Endothelial cell of hepatic sinusoid (primary cell): ENCODE measurements around the gene TEX19.

Source experiments
- in situ Hi-C: cut with HindIII; loops from 2 replicates; pipeline ENCODE4 v1.10.0; 2017; ENCODE audit warnings: low sequenced_read_pairs

TEX19 gene

GRCh38 chr17:82351254-82351712, 7.8 kb upstream of the TEX19 start:
- in situ Hi-C loops, result no loop called here

GRCh38 chr17:82351713-82352488, 7.1 kb upstream of the TEX19 start:
- in situ Hi-C loops, result no loop called here

- in situ Hi-C loops, result no loop called here
Observed at GRCh38 chr17:82353484-82353883, 5.6 kb upstream of the TEX19 start.

- in situ Hi-C loops, result no loop called here
Observed at GRCh38 chr17:82354804-82355308, 4.2 kb upstream of the TEX19 start.

- in situ Hi-C loops, result no loop called here
Observed at GRCh38 chr17:82355770-82356427, 3.1 kb upstream of the TEX19 start.

GRCh38 chr17:82356845-82357355, 2.1 kb upstream of the TEX19 start:
- in situ Hi-C loops, result no loop called here

- in situ Hi-C loops, result no loop called here
Observed at GRCh38 chr17:82357394-82357793, 1.7 kb upstream of the TEX19 start.

- in situ Hi-C loops, result loop anchor here (5.0 kb wide), 1 partner anchor 58 kb away; the partner anchor contains the start of genes HEXD and OGFOD3
Observed at GRCh38 chr17:82359451-82360074, 516 bp downstream of the TEX19 start.

GRCh38 chr17:82361885-82362633, 3.0 kb downstream of the TEX19 start:
- in situ Hi-C loops, result loop anchor here (5.0 kb wide), 1 partner anchor 55 kb away; the partner anchor contains the start of genes HEXD and OGFOD3

GRCh38 chr17:82365606-82366295, 6.7 kb downstream of the TEX19 start:
- in situ Hi-C loops, result no loop called here

- in situ Hi-C loops, result no loop called here
Observed at GRCh38 chr17:82366749-82367148, 7.7 kb downstream of the TEX19 start.

GRCh38 chr17:82367724-82368524, 8.9 kb downstream of the TEX19 start:
- in situ Hi-C loops, result no loop called here

- in situ Hi-C loops, result no loop called here
Observed at GRCh38 chr17:82369211-82369610, 10.2 kb downstream of the TEX19 start.

GRCh38 chr17:82370471-82371332, 11.7 kb downstream of the TEX19 start:
- in situ Hi-C loops, result no loop called here

GRCh38 chr17:82371333-82372248, 12.5 kb downstream of the TEX19 start, which contains the start of gene UTS2R:
Gene UTS2R (plus strand): TSS chr17:82371765. CDS start chr17:82374325, 2,560 bp downstream.
- in situ Hi-C loops, result no loop called here

GRCh38 chr17:82372249-82373071, 13.4 kb downstream of the TEX19 start:
- in situ Hi-C loops, result no loop called here
